Measurements from ENCODE around the gene DGKE.

DGKE gene

GRCh38 chr17:56833809-56834379, at the start of gene DGKE, which contains the start of gene C17orf67:
DGKE (plus strand) TSS chr17:56834151; CDS start chr17:56834796, 645 bp downstream.
C17orf67 (minus strand) TSS chr17:56833920; CDS start chr17:56815810, 18,110 bp downstream.
- DNase-seq (ENCODE audit: low read depth in 1 of 2, low spot score in 1 of 2), result peak; percentile 98 to 99

- DNase-seq (ENCODE audit: low read depth in 1 of 2, low spot score in 1 of 2), result no peak
Measured at GRCh38 chr17:56785405-56785804, 48.5 kb upstream of the DGKE start.

GRCh38 chr17:56785997-56786680, 47.8 kb upstream of the DGKE start:
- no peak for DNase-seq (ENCODE audit: low read depth in 1 of 2, low spot score in 1 of 2)

GRCh38 chr17:56786989-56787482, 46.9 kb upstream of the DGKE start:
- peak in 1 of 2 donors; percentile 37 for DNase-seq (ENCODE audit: low read depth in 1 of 2, low spot score in 1 of 2)

GRCh38 chr17:56792267-56792666, 41.7 kb upstream of the DGKE start:
- no peak for DNase-seq (ENCODE audit: low read depth in 1 of 2, low spot score in 1 of 2)

- no peak for DNase-seq (ENCODE audit: low read depth in 1 of 2, low spot score in 1 of 2)
Measured at GRCh38 chr17:56793531-56793930, 40.4 kb upstream of the DGKE start.

- no peak for DNase-seq (ENCODE audit: low read depth in 1 of 2, low spot score in 1 of 2)
Measured at GRCh38 chr17:56793957-56794356, 40.0 kb upstream of the DGKE start.

- DNase-seq (ENCODE audit: low read depth in 1 of 2, low spot score in 1 of 2), result no peak
Measured at GRCh38 chr17:56795221-56795865, 38.6 kb upstream of the DGKE start.

GRCh38 chr17:56796536-56796935, 37.4 kb upstream of the DGKE start:
- DNase-seq (ENCODE audit: low read depth in 1 of 2, low spot score in 1 of 2), result no peak

GRCh38 chr17:56798916-56799315, 35.0 kb upstream of the DGKE start:
- DNase-seq (ENCODE audit: low read depth in 1 of 2, low spot score in 1 of 2), result no peak

- DNase-seq (ENCODE audit: low read depth in 1 of 2, low spot score in 1 of 2), result no peak
Measured at GRCh38 chr17:56801459-56802178, 32.3 kb upstream of the DGKE start.

- DNase-seq (ENCODE audit: low read depth in 1 of 2, low spot score in 1 of 2), result no peak
Measured at GRCh38 chr17:56803071-56803470, 30.9 kb upstream of the DGKE start.

GRCh38 chr17:56804454-56804853, 29.5 kb upstream of the DGKE start:
- DNase-seq (ENCODE audit: low read depth in 1 of 2, low spot score in 1 of 2), result no peak

- no peak for DNase-seq (ENCODE audit: low read depth in 1 of 2, low spot score in 1 of 2)
Measured at GRCh38 chr17:56806949-56807348, 27.0 kb upstream of the DGKE start.

- DNase-seq (ENCODE audit: low read depth in 1 of 2, low spot score in 1 of 2), result no peak
Measured at GRCh38 chr17:56807723-56808122, 26.2 kb upstream of the DGKE start.

- DNase-seq (ENCODE audit: low read depth in 1 of 2, low spot score in 1 of 2), result no peak
Measured at GRCh38 chr17:56808503-56808902, 25.4 kb upstream of the DGKE start.

GRCh38 chr17:56809106-56809819, 24.7 kb upstream of the DGKE start:
- no peak for DNase-seq (ENCODE audit: low read depth in 1 of 2, low spot score in 1 of 2)

- DNase-seq (ENCODE audit: low read depth in 1 of 2, low spot score in 1 of 2), result no peak
Measured at GRCh38 chr17:56809820-56810179, 24.2 kb upstream of the DGKE start.

GRCh38 chr17:56810343-56810742, 23.6 kb upstream of the DGKE start:
- DNase-seq (ENCODE audit: low read depth in 1 of 2, low spot score in 1 of 2), result no peak

- no peak for DNase-seq (ENCODE audit: low read depth in 1 of 2, low spot score in 1 of 2)
Measured at GRCh38 chr17:56810891-56811775, 22.8 kb upstream of the DGKE start.
